GM19467 (cell line): Measurements from ENCODE around the gene S100A6.

Source experiments
- ATAC-seq: cut with Tn5 transposase; IDR thresholded peaks from one replicate; pipeline ENCODE4 v1.9.1; 2021; ENCODE audit warnings: mild to moderate bottlenecking, moderate library complexity; ENCODE audit not compliant: unreplicated experiment

S100A6 gene

DNA sequence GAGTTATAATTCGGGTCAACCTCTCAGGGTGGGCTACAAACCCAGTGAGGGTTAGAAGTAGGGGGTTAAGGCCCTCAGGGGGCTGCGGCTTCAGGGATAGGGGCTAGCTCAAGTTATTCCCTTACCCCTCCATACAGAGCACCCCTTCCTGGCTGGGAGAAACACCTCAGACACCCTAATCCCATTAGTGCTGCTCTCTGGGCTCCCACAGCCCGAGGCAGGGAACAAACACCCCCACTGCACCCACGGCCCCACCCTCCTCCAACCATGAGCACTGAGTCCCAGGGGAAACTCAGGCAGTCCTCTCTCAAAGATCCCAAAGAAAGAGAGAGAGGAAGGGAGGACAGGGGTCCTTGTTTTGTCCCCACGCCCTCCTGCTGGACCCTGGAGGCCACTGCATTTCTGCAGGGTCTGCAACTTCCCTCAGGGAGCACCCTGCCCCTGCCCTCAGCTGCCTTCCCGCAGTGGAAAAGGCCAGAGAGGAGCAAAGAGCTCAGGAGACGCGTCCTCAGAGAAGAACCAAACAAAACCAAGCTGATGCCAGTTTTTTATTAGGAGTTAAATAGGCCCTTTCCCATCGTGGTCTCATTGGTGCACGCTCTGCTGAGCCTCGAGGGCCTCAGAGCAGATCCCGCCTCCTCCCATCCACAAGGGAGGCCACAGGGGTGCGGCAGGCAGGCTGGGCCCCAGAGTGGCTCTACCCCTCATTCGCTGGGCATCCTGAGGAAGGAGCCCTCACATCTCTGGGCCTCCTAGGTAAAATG, 11.2 kb upstream of the S100A6 start:
- ATAC-seq, result no peak

DNA sequence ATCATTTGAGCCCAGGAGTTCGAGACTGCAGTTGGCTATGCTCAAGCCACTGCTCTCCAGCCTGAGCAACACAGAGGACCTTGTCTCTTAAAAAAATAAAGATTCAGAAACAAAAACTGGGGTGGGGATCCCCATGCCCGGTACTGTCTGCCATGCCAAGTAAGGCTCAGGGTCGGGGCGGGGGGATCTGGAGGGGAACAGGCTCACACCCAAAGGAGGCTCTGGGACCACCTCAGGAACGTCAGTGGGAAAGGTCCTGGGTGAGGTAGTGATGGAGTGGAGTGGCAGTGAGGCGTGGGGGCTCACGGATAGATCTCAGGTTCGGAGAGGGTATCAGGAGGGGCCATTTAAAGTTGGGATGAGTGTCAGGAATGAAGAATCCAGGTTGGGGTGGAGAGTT, 10.6 kb upstream of the S100A6 start:
- ATAC-seq, result no peak

DNA sequence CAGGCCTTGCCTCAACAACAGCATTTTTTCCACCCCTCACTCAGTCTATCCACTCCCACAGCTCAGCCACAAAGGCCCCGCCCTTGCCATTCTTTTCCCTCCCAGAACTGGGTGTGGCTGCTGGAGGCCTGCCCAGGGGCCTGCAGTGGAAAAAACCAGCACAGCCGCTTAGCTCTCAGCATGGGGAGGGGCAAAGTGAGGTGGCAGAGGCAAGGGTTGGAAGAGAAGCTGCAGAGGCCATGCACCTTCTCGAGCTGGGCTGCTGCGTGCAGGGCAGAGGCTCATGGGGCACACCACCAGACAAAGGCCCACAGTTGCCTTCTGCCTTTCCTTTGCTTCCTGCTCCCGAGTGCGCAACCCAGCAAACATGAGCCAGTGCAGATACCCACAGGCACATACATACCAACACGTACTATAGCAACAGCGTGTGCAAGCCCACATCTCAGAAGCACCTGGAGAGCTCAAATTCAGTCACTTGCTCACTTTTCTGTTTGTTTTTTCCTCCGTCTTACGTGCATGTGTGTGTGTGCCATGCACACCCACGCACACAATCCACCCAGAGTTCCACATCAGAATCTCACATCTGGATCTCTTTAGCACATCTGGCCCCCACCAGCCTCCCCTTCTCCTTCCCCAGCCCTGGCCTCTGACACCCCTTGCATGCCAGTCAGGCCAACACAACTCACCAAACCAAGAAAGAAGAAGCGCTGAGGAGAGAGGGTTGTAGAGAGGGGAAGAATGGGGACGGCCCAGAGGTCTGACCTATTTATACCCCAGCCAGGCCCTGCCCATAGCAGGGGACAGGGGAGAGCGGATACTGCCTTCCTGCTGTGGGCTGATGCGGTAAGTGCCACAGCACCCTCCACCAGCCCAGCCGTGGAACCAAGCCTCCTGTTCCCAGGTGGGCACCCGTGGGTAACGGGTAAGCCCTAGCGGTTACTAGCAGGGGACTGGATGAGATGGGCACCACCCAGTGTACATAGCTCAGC, 9.6 kb upstream of the S100A6 start, which contains the start of gene S100A4:
TSS of gene S100A4 (minus strand) at position 740 of the 989 bp plus-strand sequence. CDS start 1,012 bp downstream, outside the sequence.
- no peak for ATAC-seq

DNA sequence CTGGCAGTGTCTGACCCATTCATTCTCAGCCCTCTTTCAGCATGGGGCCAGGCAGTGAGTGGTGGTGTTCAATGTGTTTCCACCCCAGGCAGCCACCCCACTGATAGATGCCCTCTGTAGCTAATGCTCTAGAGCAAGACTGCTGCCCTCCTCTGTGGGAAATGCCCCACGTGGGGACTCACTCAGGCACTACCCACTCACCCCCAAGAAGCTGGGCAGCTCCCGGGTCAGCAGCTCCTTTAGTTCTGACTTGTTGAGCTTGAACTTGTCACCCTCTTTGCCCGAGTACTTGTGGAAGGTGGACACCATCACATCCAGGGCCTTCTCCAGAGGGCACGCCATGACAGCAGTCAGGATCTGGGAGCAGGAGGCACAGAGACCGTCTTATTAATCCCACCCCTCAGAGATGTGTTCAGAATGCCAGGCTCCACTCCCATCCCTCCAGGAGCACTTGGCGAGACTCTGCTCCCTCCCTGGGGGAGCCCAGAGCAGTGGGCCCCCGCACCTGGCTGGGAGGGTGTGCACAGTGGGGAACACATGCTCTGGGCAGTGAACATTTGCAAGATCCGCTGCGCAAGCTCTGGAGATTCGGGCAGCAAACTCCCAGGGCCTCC, 8.8 kb upstream of the S100A6 start:
- no peak for ATAC-seq

- ATAC-seq, result no peak
These were observed 7.9 kb upstream of the S100A6 start for GRCh38 chr1:153543736-153544135.

DNA sequence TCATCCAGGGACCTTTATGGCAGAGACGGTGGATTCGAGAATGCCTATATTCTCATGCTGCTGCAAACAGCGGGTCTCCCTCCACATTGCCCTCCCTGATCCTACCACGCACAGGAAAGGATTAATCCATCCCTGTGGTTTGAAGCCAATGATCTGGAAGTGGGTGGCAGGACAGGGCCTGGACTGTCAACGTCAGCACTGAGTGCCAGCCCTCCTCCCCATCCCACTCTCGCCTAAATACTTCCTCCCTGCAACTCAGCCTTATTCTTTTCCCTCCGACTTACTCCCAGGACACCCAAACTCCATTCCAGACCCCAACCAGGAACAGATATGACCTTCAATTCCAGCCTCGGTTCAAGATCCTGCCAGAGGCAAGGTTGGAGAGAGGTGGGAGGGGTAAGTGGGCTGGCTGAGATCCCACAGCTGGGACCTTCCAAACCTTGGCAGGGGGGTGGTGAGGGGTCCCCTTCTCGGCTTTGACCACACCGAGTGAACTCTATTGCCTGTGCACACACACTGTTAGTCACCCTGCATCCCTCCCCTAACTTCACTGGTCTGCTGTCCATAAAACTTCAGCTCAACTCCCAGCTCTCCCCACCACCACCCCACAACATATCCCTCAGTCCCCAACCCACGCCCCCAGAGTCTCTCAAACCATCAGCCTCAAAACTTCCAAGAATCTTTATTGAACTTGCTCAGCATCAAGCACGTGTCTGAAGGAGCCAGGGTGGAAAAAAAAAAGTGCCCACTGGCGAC, 7.3 kb upstream of the S100A6 start:
- no peak for ATAC-seq

- ATAC-seq, result no peak
These were observed 6.1 kb upstream of the S100A6 start for GRCh38 chr1:153541641-153542590.

GRCh38 chr1:153540394-153541361, 4.9 kb upstream of the S100A6 start, which contains the start of gene S100A5:
TSS of gene S100A5 (minus strand) at chr1:153540934. CDS start at chr1:153540191, 743 bp downstream.
- no peak for ATAC-seq

DNA sequence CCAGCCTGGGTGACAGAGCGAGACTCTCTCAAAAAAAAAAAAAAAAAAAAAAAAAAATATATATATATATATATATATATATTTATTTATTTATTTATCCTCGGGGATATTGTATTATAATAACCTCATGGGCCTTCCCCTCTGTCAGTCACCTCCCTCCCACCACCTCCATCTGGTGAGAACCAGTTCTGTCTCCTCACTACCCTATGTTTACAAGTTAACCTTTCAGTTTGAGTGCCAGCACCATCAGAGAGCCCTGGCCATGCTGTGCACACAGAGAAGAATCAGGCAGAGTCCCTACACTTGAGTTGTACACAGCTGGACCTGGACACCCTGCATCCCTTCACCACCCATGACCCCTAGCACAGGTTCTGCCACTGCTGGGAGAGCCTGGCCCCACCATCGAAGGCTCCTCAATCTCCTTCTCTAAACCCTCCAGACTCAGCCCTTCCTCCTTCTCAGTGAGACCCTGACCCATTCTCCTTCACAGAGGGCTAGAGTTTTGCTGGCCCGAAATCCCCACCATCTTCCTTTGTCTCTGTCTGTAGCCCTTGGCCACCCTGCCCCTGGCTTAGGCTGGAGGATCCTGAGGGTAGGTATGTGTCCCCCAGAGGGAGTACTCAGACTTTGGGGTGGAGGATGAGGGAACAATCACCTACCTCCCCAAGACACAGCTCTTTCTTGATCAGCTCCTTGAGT, 3.8 kb upstream of the S100A6 start:
- ATAC-seq, result no peak

DNA sequence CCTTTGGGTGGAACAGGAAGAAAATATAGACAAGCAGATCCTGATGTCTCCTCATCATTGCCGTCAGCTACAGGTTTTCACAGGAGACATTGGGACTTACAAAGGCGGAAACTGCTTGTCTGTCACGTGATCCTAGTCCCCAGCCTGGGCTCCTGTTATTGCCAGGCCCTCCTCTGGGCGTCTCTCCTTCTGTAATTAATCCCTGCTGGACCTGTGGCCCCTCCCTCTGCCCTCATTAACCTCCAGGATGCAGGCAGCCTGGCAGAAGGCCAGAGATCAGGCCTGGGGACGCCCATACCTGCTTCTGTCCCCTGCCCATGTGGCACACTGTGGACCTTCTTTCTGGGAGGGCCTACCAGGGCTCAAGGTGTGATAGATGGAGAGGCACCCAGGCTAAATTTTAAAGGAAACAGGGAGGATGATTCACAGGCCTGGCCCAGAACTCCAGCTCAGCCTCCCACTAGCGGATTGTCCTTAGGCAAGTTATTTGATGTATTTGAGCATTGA, 2.6 kb upstream of the S100A6 start:
- no peak for ATAC-seq

DNA sequence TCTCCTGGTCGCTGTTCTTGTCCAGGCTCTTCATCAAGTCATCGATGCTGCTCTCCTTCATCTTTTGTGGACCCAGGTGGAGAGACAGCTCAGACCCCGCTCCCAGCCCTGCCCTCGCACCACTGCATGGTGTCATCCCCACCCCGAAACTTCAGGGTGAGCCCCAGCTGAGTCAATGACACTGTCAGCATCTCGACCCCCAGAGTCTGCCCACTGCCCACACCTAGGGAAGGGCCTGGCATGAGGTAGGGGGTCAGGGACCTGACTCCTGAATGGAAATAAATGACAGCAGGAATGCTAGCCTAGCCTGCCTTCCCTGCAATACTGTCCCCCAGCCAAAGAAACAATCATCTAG, 1.6 kb upstream of the S100A6 start:
- ATAC-seq, result no peak

DNA sequence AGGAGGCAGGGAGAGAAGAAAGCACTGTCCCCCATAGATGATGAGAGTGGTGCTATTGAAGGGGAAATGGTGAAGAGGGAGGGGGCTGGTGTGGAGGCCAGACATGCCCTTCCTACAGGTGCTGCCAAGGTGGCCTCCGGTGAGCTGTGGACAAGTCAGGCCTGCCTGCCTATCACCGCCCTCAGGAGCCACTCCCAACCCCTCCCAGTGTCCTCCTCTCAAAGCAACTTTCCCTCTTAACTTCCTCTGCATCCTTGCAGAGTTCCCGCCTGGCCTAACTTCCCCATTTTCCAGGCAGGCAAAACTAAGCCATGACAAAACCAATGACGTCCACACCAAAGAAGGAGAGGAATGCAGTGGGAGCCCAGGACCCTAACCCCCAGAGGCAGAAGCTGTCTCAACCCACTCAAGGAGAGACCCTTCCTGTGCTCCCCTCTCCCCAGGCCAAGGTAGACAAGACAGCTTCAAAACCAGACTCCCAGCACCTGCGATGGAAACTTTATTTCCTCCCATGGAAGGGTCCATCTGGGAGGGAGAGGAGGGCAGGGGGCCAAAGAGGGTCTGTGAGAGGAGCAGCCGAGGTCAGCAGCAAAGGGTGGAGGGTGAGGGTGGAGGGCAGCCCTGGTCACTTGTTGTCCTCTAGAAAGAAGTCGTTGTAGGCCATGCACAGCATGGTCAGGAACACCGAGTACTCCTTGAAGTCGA, 1.0 kb upstream of the S100A6 start:
- no peak for ATAC-seq

DNA sequence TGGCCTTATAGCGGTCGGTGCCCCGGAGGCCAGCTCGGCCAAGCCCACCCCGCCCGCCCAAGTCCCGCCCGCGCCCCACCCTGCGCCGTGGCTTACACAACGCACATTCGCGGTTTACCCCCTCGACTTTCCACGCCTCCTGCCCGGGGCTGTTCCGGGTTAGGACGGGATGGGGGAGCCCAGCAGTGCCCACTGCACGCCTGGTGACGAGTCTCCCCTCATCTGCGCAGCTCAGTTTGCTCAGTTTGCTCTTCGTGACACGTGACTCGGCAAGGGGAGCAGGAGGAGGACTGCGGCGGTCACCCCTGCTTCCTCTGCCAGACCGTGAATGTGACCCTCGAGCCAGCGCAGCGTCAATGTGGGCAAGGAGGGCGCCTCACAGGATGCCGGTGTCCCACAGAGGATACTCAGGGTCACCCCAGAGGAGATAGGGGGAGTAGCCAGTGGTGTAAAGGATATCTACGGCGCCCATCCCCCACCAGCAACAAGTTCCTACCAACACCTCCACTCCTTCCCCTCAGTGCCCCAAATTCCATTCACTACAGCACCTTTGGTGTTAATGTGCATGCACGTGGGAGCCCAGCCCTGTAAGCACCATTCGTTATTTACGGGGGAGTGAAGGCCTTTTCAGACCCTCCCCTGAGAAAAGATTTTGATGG, 350 bp upstream of the S100A6 start:
- ATAC-seq, result no peak

DNA sequence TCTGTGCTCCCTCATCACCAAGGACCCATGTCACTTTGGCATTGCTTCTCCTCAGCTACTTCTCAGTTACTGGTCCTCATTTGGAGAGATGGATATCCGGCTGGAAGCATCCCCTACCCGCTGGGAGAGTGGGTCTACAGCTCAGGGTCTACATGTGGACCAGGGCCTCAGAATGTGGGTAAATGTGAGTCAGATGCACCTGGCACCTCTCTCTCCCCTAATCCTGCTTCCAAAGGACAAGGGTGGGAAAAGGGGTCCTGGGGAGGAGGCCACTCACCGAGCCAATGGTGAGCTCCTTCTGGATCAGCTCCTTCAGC, 908 bp downstream of the S100A6 start:
- no peak for ATAC-seq

- no peak for ATAC-seq
These were observed 1.4 kb downstream of the S100A6 start for GRCh38 chr1:153534226-153534924.

GRCh38 chr1:153533689-153534201, 2.0 kb downstream of the S100A6 start:
- ATAC-seq, result no peak
